ENCODE results near the gene FNDC5. TPM values are rescaled to one million over a fixed set of nuclear protein-coding genes. Genes with fewer than 3 reads are reported as not detected.
A peak's percentile ranks its signal among the peaks of the same experiment; 100 is the strongest.

FNDC5 gene
- total and polyA plus RNA-seq, 9 of the 15 experiments (the other 6 are each of a cell fraction or from before 2014, with no cell fraction given), result 0.06 to 2.1 (median 0.22) TPM

GRCh38 chr1:32863218-32863880 lies 7.4 kb downstream of the FNDC5 start (continued):
- TF ChIP-seq ZNF280A (IDR thresholded peaks at IDR 0.05; ENCODE audit: low read depth, partially characterized antibody), result no peak

DNA sequence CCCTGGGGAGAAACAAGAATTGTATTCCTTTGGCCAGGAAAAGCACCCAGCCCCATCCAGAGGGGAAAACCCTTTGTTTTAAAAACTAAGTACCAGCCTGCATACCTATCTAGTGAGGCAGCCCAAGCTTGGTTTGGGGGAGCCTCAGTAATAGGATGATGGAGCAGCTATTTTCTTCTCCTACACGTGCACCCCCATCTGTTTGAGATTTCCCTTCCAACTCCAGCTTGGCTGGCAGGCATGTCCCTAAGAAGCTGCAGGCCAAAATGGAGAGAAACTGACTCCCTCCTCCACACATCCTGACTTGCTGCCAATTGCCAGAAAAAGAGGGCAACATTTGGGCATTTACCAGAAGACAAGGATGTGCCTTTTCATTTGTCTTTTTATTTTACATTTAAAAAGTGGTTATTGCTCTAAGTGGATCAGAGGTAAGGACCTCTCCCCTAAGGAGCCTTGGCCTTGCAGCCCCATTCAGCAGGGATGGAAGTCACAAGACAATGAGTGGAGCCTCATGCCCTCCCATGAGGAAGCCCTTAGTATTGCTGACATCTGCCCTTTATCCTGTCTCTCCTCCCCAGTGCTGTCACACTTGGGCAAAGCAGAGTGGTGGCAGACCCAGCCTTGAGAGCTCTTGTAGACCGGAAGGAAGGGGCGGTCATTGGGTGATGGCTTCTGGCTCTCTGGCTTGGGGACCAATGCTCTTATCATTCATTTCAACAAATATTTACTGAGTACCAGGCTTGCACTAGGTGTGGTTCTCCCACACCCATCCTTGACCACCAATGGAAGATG lies 8.6 kb downstream of the FNDC5 start:
- in situ Hi-C loops (cut with MboI) (no loop called here), intact Hi-C loops (cut with micrococcal nuclease) (no loop called here)
- BruUV-seq (replicated peaks), result no TSS peak
- TF ChIP-seq THAP12 (CRISPR knock-in tag; IDR thresholded peaks at IDR 0.05), result no peak
- TF ChIP-seq, protein P1, sequence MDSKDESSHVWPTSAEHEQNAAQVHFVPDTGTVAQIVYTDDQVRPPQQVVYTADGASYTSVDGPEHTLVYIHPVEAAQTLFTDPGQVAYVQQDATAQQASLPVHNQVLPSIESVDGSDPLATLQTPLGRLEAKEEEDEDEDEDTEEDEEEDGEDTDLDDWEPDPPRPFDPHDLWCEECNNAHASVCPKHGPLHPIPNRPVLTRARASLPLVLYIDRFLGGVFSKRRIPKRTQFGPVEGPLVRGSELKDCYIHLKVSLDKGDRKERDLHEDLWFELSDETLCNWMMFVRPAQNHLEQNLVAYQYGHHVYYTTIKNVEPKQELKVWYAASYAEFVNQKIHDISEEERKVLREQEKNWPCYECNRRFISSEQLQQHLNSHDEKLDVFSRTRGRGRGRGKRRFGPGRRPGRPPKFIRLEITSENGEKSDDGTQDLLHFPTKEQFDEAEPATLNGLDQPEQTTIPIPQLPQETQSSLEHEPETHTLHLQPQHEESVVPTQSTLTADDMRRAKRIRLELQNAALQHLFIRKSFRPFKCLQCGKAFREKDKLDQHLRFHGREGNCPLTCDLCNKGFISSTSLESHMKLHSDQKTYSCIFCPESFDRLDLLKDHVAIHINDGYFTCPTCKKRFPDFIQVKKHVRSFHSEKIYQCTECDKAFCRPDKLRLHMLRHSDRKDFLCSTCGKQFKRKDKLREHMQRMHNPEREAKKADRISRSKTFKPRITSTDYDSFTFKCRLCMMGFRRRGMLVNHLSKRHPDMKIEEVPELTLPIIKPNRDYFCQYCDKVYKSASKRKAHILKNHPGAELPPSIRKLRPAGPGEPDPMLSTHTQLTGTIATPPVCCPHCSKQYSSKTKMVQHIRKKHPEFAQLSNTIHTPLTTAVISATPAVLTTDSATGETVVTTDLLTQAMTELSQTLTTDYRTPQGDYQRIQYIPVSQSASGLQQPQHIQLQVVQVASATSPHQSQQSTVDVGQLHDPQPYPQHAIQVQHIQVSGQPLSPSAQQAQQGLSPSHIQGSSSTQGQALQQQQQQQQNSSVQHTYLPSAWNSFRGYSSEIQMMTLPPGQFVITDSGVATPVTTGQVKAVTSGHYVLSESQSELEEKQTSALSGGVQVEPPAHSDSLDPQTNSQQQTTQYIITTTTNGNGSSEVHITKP (IDR thresholded peaks at IDR 0.05; ENCODE audit: partially characterized antibody), result peak; percentile 64
- TF ChIP-seq, protein P2, sequence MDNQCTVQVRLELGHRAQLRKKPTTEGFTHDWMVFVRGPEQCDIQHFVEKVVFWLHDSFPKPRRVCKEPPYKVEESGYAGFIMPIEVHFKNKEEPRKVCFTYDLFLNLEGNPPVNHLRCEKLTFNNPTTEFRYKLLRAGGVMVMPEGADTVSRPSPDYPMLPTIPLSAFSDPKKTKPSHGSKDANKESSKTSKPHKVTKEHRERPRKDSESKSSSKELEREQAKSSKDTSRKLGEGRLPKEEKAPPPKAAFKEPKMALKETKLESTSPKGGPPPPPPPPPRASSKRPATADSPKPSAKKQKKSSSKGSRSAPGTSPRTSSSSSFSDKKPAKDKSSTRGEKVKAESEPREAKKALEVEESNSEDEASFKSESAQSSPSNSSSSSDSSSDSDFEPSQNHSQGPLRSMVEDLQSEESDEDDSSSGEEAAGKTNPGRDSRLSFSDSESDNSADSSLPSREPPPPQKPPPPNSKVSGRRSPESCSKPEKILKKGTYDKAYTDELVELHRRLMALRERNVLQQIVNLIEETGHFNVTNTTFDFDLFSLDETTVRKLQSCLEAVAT (IDR thresholded peaks at IDR 0.05), result no peak
- ChIA-PET POLR2A (interaction anchor here (0.6 to 1.0 kb wide), 7 partner anchors 10 to 627 kb away, joined by 3 read pairs; no protein-coding TSS in a partner anchor), CTCF (ENCODE audit: low intra/inter-chr PET ratio) (no interaction called here)
- H4K20me1 ChIP-seq (replicated peaks; ENCODE audit: control insufficient read depth, insufficient read depth, low read length), result no peaks in the 10 kb centered on the region
- peaks cover 0 to 3% of the 10 kb centered on the region in 2 experiments; a peak in 1 of 5 replicates for H3K4me1 ChIP-seq (replicated peaks in 1 of 2; ENCODE audit: control insufficient read depth in 2 of 2, insufficient read depth in 2 of 2, low read length in 2 of 2)
- no peak for ATAC-seq
- H3K27me3 ChIP-seq (ENCODE audit: control insufficient read depth in 2 of 2, insufficient read depth in 2 of 2, low read length in 2 of 2), result no peaks in the 10 kb centered on the region
- no peak for DNase-seq (ENCODE audit: extremely low read depth in 1 of 4, low spot score in 3 of 4)
- H3K9me1 ChIP-seq (ENCODE audit: control insufficient read depth, insufficient read depth, low read length), result no peaks in the 10 kb centered on the region
- no peaks in the 10 kb centered on the region for H3K79me2 ChIP-seq (ENCODE audit: control insufficient read depth, insufficient read depth, low read length)
- H3K4me2 ChIP-seq (ENCODE audit: insufficient read depth, low read length), result no peak overlapping the region
- WGBS (ENCODE audit: insufficient coverage, low coverage, missing lambda C conversion rate), result 77% methylated on average over 3 of the region's 3 CpGs
- H3K4me3 ChIP-seq, result no peak overlapping the region
- H3K9ac ChIP-seq (ENCODE audit: insufficient read depth in 1 of 2, low read depth in 2 of 2, low read length in 2 of 2), result no peak overlapping the region
- H3K36me3 ChIP-seq (ENCODE audit: control insufficient read depth, insufficient read depth, low read length), result peaks cover 46% of the 10 kb centered on the region; the same call in 2 of the 3 replicates
- H3K9me3 ChIP-seq (replicated peaks; ENCODE audit: control insufficient read depth, insufficient read depth, low read depth, low read length), result no peaks in the 10 kb centered on the region
- no peak overlapping the region for H3K27ac ChIP-seq (ENCODE audit: extremely low read depth, low read depth, low read length)
- FAIRE-seq, result no peak
- H2AFZ ChIP-seq (ENCODE audit: low read depth, low read length), result no peak overlapping the region

All from K562 (cell line).